ENCODE measurements around the gene STAM2.

GRCh38 chr2:152097801-152098495 lies 77.6 kb downstream of the STAM2 start:
- TF ChIP-seq CTCF (IDR thresholded peaks at IDR 0.05) (no peak), EP300 (IDR thresholded peaks at IDR 0.05) (no peak)
